PC-9 (cell line): Measurements from ENCODE around the gene SLC2A6. TPM values are rescaled to one million over a fixed set of nuclear protein-coding genes. Genes with fewer than 3 reads are reported as not detected.

Experiments used
- BruUV-seq: library from RNA; stranded (reverse); fragments of 400-500 nt; replicated peaks from 2 replicates; lab custom pipeline; 2021; lab: Mats Ljungman, UMichigan
- CTCF ChIA-PET: fragments of 300-600 bp; sonication (Branson Sonifier 250); formaldehyde crosslinking; loops from one replicate; lab custom pipeline; 2022; ENCODE audit warnings: antibody characterized with exemption; lab: Charles Lee
- POLR2A ChIA-PET: fragments of 300-600 bp; sonication (Branson Sonifier 250); formaldehyde crosslinking; loops from one replicate; lab custom pipeline; 2022; ENCODE audit warnings: antibody characterized with exemption; ENCODE audit not compliant: unreplicated experiment; lab: Charles Lee
- DNase-seq, 2 experiments: peaks; one replicate each; pipeline versions ENCODE4 v3.0.0 to v3.0.0-alpha.2; 2015 to 2022; ENCODE audit warnings: mixed read lengths in 1 of 2
- H2AFZ ChIP-seq: fragments of 200-600 bp; sonication (generic); 2 replicates; pipeline ENCODE4 v1.8.1; 2017; ENCODE audit warnings: antibody characterized with exemption
- H3F3A ChIP-seq: fragments of 200-600 bp; sonication (generic); 2 replicates; pipeline ENCODE4 v1.8.1; 2017; ENCODE audit warnings: antibody characterized with exemption, mild to moderate bottlenecking, low read depth; ENCODE audit not compliant: insufficient read depth
- H3K27ac ChIP-seq: fragments of 200-600 bp; sonication (generic); 2 replicates; pipeline ENCODE4 v1.6.1; 2016; ENCODE audit warnings: mixed run types
- H3K27me3 ChIP-seq: fragments of 200-600 bp; sonication (generic); 2 replicates; pipeline ENCODE4 v1.6.1; 2016; ENCODE audit warnings: low read depth, mixed run types; ENCODE audit not compliant: insufficient read depth
- H3K36me3 ChIP-seq: fragments of 200-600 bp; sonication (generic); 2 replicates; pipeline ENCODE4 v1.6.1; 2016; ENCODE audit warnings: low read depth, mixed run types
- H3K4me1 ChIP-seq: fragments of 200-600 bp; sonication (generic); replicated peaks from 2 replicates; pipeline ENCODE4 v1.6.1; 2016; ENCODE audit warnings: mixed run types; ENCODE audit not compliant: insufficient read depth
- H3K4me2 ChIP-seq: fragments of 200-600 bp; sonication (generic); 2 replicates; pipeline ENCODE4 v1.6.1; 2017; ENCODE audit warnings: mixed run types
- H3K4me3 ChIP-seq: fragments of 200-600 bp; sonication (generic); 2 replicates; pipeline ENCODE4 v1.6.1; 2016; ENCODE audit warnings: mixed run types
- H3K79me2 ChIP-seq: fragments of 200-600 bp; sonication (generic); 2 replicates; pipeline ENCODE4 v1.6.1; 2017; ENCODE audit warnings: low read depth, mixed run types
- H3K9me2 ChIP-seq: fragments of 200-600 bp; sonication (generic); 2 replicates; pipeline ENCODE4 v1.8.1; 2017; ENCODE audit warnings: mild to moderate bottlenecking; ENCODE audit not compliant: insufficient read depth
- H3K9me3 ChIP-seq: fragments of 200-600 bp; sonication (generic); 2 replicates; pipeline ENCODE4 v1.8.1; 2016; ENCODE audit warnings: low read depth; ENCODE audit not compliant: insufficient read depth
- H4K20me1 ChIP-seq: fragments of 200-600 bp; sonication (generic); 2 replicates; pipeline ENCODE4 v1.8.1; 2017; ENCODE audit not compliant: insufficient read depth
- EZH2 ChIP-seq: fragments of 200-600 bp; sonication (generic); IDR thresholded peaks from 2 replicates; pipeline ENCODE4 v1.8.0; 2017; ENCODE audit warnings: antibody characterized with exemption, low read depth
- intact Hi-C: fragments of 100-400 bp; cut with micrococcal nuclease; formaldehyde crosslinking; loops from one replicate; pipeline ENCODE4 v1.10.0; 2022; ENCODE audit not compliant: unreplicated experiment
- total RNA-seq: library from RNA; stranded (reverse); gene quantifications from 2 replicates; pipeline ENCODE4 v1.2.3, GENCODE V29; 2021
- TF ChIP-seq, protein P1 (sequence below): fragments of 200-600 bp; sonication (generic); conservative IDR thresholded peaks from 2 replicates; pipeline ENCODE4 v1.6.1; 2017; ENCODE audit warnings: mixed run types, antibody characterized with exemption, mild to moderate bottlenecking, moderate library complexity

The SLC2A6 gene
- total RNA-seq, 1 experiment from 2014 or later: 13.1 TPM

DNA sequence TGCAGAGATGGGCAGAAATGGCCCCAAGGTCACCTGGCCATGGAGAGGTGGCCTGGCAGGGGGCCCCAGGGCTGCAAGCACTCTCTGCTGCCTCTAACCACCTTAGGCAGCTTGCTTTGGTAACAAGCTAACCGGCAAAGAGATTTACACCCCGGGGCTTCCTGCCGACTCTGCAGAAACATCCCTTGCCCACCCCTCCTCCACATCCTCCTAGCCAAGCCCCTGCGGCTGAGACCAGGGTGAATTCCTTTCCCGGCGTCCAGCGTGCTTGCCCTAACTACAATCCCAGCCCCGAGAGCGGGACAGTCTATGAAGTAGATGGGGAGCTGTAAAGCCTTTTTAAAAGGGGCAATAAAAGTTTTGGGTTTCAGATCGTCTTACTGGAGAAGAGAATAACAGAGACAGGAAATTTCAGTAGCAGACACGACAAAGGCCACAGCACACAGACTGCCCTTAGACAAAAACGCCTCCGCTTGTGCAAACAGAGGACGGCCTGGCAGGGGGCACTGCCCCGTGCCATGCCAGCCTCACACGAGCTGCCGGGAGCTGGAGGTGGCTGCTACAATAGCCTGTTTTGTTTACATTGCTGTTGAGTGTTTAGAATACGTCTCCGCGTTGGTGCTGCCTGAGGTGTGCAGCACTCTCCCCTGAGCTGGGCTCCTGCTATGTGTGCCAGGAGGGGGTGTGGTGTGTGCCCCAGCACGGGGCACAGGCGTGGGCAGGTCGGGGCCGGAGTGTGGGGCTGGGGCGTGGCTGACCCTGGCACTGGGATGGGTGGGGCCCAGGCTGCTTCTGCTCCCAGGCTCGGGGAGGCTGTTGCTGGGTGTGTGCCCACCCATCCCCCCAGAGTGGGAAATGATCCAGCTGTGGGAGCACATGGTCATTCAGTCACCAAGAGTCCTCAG, 30.5 kb upstream of the SLC2A6 start:
- CTCF ChIA-PET: interaction anchor here (0.5 to 0.6 kb wide), 2 partner anchors 273 to 487 kb away, joined by 3 read pairs; no protein-coding TSS in a partner anchor
- peaks cover 33% of the 10 kb centered on the region for H3K27me3 ChIP-seq
- intact Hi-C loops: loop anchor here (10.0 kb wide), 1 partner anchor 225 kb away; the partner anchor contains the start of gene SARDH
- no peak overlapping the region for H2AFZ ChIP-seq
- H3K4me2 ChIP-seq: peak overlapping the region; percentile 63
- H3K9me3 ChIP-seq: no peaks in the 10 kb centered on the region
- BruUV-seq: no TSS peak
- peak overlapping the region; percentile 13; the same call in 1 of the 2 replicates for H3K4me3 ChIP-seq
- no peak overlapping the region for H3K27ac ChIP-seq
- peaks cover 22% of the 10 kb centered on the region for H3K4me1 ChIP-seq
- H3K9me2 ChIP-seq: no peaks in the 10 kb centered on the region
- peak in 1 of 2 experiments; percentile 55 for DNase-seq
- no peaks in the 10 kb centered on the region for H3K79me2 ChIP-seq
- TF ChIP-seq, protein P1, sequence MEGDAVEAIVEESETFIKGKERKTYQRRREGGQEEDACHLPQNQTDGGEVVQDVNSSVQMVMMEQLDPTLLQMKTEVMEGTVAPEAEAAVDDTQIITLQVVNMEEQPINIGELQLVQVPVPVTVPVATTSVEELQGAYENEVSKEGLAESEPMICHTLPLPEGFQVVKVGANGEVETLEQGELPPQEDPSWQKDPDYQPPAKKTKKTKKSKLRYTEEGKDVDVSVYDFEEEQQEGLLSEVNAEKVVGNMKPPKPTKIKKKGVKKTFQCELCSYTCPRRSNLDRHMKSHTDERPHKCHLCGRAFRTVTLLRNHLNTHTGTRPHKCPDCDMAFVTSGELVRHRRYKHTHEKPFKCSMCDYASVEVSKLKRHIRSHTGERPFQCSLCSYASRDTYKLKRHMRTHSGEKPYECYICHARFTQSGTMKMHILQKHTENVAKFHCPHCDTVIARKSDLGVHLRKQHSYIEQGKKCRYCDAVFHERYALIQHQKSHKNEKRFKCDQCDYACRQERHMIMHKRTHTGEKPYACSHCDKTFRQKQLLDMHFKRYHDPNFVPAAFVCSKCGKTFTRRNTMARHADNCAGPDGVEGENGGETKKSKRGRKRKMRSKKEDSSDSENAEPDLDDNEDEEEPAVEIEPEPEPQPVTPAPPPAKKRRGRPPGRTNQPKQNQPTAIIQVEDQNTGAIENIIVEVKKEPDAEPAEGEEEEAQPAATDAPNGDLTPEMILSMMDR: no peak
- TF ChIP-seq EZH2: no peak
- no peaks in the 10 kb centered on the region for H4K20me1 ChIP-seq
- peaks cover 13% of the 10 kb centered on the region; the same call in 1 of the 2 replicates for H3F3A ChIP-seq
- POLR2A ChIA-PET: interaction anchor here (0.6 to 0.7 kb wide), 3 partner anchors 183 to 1991 kb away, joined by 4 to 10 read pairs (median 7); no protein-coding TSS in a partner anchor
- H3K36me3 ChIP-seq: no peaks in the 10 kb centered on the region

DNA sequence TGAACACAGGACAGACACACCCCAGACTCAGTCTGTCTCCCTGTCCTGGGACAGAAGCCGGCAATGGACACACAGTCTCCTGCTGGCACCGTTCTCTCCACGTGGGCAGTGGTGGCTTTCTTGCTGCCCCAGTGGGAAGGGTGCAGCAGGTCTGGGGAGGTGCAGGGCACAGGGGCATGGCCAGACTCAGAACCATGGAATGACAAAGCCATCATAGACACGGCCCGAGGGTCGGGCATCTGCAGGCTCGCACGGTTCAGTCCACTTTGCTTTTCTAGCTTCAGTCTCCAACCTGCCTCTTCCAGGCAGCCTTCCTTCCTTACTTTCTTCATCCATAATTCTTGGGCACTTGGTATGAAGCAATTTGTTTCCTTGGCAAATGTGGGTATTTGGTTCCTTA, 29.1 kb upstream of the SLC2A6 start:
- H3K4me2 ChIP-seq: no peak overlapping the region
- H3K4me1 ChIP-seq: peaks cover 22% of the 10 kb centered on the region
- no peak overlapping the region for H3K27ac ChIP-seq
- H4K20me1 ChIP-seq: no peaks in the 10 kb centered on the region
- CTCF ChIA-PET: no interaction called here
- H3K9me3 ChIP-seq: no peaks in the 10 kb centered on the region
- no peaks in the 10 kb centered on the region for H3K36me3 ChIP-seq
- no peak overlapping the region for H3K4me3 ChIP-seq
- POLR2A ChIA-PET: no interaction called here
- DNase-seq: no peak
- intact Hi-C loops: loop anchor here (10.0 kb wide), 1 partner anchor 227 kb away; the partner anchor contains the start of gene SARDH
- BruUV-seq: no TSS peak
- no peaks in the 10 kb centered on the region for H3K79me2 ChIP-seq
- H2AFZ ChIP-seq: no peak overlapping the region
- TF ChIP-seq EZH2: no peak
- TF ChIP-seq, protein P1: no peak
- no peaks in the 10 kb centered on the region for H3K9me2 ChIP-seq
- peaks cover 36% of the 10 kb centered on the region for H3K27me3 ChIP-seq
- peaks cover 13% of the 10 kb centered on the region; the same call in 1 of the 2 replicates for H3F3A ChIP-seq

DNA sequence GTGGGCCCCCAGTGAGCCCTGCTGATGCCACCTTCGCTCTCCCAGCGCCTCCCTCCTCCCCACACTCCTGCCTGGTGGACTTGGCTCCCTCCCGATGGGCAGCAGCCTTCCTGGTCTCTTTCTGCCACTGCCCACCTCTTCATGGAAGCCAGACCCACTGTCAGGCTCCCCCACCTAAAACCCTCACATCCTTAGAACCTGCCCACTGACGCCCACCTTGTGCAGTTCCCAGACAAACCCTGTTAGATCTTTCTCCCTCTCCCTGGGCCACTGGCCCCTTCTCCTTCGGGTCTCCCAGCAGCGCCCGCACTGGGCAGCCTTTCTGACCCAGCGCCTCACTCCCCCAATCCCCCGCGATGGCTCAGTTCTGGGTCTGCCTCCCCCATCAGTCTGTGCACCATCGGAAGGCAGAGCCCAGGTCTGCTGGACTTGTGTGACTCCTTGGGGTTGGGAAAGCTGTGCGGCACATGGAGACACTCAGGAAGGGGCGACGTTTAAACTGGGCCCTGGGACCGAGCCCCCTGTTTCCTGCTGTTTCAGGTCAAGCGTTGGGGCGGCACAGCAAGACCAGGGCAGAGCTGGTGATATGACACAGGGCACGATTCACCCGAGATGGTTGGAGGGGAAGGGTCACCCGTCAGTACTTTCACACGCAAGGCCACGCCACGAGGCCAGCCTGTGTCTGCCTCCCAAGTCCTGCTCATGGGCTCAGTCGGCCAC, 28.5 kb upstream of the SLC2A6 start:
- Histone ChIP-seq H3K4me3 (no peak overlapping the region), H3K4me1 (peaks cover 22% of the 10 kb centered on the region), H2AFZ (no peak overlapping the region), H3K9me2 (no peaks in the 10 kb centered on the region), H3K9me3 (peaks cover 4% of the 10 kb centered on the region; the same call in 1 of the 2 replicates), H3K27me3 (peaks cover 37% of the 10 kb centered on the region), H4K20me1 (no peaks in the 10 kb centered on the region), H3F3A (peaks cover 12% of the 10 kb centered on the region; the same call in 1 of the 2 replicates), H3K79me2 (no peaks in the 10 kb centered on the region), H3K27ac (no peak overlapping the region), H3K36me3 (no peaks in the 10 kb centered on the region), H3K4me2 (0 out of 2 replicates have a peak overlapping the region, but pooled peaks have one; percentile 40)
- POLR2A ChIA-PET: interaction anchor here (0.6 to 0.7 kb wide), 2 partner anchors 48 to 84 kb away, joined by 3 to 5 read pairs; partner anchors contain the start of gene CACFD1
- CTCF ChIA-PET: interaction anchor here (0.6 kb wide), 1 partner anchor 398 kb away, joined by 4 read pairs; no protein-coding TSS in a partner anchor
- intact Hi-C loops: loop anchor here (10.0 kb wide), 1 partner anchor 227 kb away; the partner anchor contains the start of gene SARDH
- DNase-seq: no peak
- no peak for TF ChIP-seq EZH2
- TF ChIP-seq, protein P1: no peak
- BruUV-seq: no TSS peak
